NCI-H2227 (cell line): ENCODE data around the gene OR2A25.

Experiments
- DNase-seq: peaks from one replicate; lab custom pipeline; 2025; ENCODE audit not compliant: unreplicated experiment; lab: John Stamatoyannopoulos, UW

The OR2A25 gene

GRCh38 chr7:144069953-144070352 lies 342 bp downstream of the OR2A25 start:
- no peak for DNase-seq

- DNase-seq, result no peak
These were observed 4.8 kb downstream of the OR2A25 start for GRCh38 chr7:144074374-144074773.

- DNase-seq, result no peak
These were observed 16.4 kb downstream of the OR2A25 start, which contains the start of gene OR2A12 for GRCh38 chr7:144085978-144086377. TSS of gene OR2A12 (plus strand) at chr7:144086278. CDS start at chr7:144095108, 8,830 bp downstream.

DNA sequence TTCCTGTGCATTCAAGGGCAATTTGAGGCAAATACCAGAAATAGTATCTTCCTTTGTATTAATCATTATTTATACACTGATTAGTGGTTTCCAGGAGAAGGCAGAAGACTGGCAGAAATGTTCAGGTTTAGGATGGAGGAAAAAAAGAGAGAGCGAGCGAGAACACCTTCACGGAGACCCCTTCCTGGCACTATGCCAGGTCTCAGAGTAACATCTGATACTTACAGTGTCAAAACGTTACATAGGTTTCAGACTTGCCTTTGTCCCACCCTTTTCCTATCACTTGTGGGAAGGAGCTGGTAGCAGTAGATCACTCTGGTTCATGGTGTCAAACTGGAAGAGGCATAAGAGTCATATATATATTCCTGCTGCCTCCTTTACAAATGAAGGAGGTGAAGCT lies 17.1 kb downstream of the OR2A25 start:
- no peak for DNase-seq

DNA sequence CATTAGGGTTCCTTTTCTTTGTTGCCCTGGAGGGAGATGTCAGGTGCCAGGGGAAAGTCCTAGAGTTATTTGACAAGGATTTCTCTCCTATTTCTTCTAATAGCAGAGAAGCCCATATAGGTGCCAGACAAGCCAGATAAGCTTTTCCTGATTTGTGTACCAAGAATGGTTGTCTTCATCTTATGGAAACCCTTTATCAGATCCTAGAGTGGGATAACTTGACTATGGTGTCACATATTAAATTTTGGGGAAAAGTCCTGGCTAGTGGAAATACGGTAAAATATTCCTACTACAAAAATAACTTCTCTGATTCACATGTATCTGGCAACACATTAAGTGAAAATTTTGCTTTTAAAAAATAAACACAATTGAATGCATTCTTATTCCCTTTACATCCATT lies 17.6 kb downstream of the OR2A25 start:
- DNase-seq, result no peak

DNA sequence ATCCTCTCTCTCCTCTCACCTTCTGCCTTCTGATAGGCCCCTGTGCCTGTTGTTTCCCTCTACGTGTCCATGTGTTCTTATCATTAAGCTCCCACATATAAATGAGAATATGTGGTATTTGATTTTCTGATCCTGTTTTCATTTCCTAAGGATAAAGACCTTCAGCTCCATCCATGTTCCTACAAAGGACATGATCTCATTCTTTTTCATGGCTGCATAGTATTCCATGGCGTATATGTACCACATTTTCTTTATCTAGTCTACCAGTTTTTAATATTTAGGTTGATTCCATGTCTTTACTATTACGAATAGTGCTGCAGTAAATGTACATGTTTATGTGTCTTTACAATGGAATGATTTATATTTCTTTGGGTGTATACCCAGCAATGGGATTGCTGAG lies 21.1 kb downstream of the OR2A25 start:
- DNase-seq, result no peak

- no peak for DNase-seq
These were observed 29.2 kb downstream of the OR2A25 start for GRCh38 chr7:144098776-144099175.

DNA sequence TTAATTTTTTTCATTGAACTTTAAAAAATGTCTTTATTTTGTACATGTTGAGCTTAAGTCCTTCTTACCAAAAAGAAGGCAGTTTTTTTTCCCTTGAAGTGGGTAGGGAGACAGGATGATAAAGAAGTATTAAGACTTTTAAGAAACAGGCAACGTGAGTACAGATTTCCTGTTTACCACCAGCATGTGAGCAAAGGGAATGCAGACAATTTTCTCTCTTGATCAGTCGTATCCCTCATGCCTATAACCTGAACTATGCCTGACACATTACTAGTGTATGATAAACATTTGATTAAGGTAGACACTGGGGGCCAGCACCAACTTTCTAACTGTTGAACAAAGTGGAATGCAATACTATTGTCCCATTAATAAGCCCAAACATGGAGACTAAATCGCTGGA lies 31.0 kb downstream of the OR2A25 start:
- no peak for DNase-seq

- no peak for DNase-seq
These were observed 32.4 kb downstream of the OR2A25 start for GRCh38 chr7:144102041-144102440.

DNA sequence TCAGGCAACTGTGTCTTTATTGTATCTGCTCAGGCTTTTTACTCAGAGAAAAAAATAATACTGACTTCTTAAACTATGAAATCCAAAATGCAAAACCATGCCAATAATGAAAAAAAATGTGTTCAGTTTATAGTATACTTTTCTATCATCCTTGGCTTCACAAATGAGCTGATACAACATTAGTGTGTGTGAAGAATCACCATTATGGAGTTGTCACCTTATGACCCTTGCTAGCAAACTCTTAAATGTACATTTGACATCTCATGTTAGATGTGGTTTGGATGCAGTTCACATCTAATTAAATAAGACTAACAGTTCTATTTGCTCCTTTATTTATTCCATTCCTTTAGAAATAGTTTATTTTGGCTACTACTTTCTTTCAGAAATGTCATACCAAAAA lies 35.6 kb downstream of the OR2A25 start:
- DNase-seq, result no peak

- DNase-seq, result no peak
These were observed 39.7 kb downstream of the OR2A25 start, which contains the start of gene OR2A2 for GRCh38 chr7:144109283-144109682. TSS of gene OR2A2 (plus strand) at chr7:144109583. CDS start at chr7:144109583, 0 bp downstream.

GRCh38 chr7:144110272-144110671 lies 40.7 kb downstream of the OR2A25 start:
- DNase-seq, result no peak

GRCh38 chr7:144113651-144114050 lies 44.0 kb downstream of the OR2A25 start:
- no peak for DNase-seq

DNA sequence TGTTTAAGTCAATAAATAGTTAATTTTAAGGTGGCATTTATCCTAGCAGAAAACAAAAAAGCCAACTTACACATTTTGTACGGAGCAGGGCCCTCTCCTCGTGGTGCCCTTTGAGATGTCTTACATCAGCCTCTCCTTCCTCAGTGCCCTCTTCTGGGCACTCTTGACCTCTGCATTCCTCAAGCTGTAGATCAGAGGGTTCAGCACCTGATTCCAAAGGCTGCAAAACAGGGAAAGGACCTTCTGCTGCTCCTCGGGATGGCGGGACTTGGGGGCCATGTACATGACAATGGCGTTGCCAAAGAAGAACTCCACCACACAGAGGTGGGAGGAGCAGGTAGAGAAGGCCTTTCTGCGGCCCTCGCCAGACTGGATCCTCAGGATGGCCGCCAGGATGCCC lies 48.7 kb downstream of the OR2A25 start:
- no peak for DNase-seq

GRCh38 chr7:144122876-144123275 lies 53.3 kb downstream of the OR2A25 start, which contains the start of gene OR2A14:
TSS of gene OR2A14 (plus strand) at chr7:144123176. CDS start at chr7:144129113, 5,937 bp downstream.
- DNase-seq, result no peak
